ENCODE measurements around the gene ZBED2.

Gene ZBED2

DNA sequence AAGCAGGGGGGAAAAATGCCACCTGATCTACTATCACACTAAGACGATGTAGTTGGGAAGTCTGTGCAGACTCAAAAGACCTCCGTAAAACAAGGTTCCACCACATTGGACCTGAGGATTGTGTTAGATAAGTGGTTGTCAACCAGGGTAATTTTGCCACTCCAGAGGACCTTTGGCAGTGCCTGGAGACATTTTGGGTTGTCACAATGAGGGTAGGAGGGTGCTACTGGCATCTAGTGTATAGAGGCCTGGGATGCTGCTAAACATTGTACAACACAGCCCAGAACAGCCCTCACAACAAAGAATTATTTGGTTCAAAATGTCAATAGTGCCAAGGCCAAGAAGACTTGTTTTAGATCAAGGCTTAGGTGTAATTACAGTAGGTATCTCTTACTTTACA, 14.6 kb upstream of the ZBED2 start:
- Histone ChIP-seq H2AK5ac (ENCODE audit: low read length) (no peak overlapping the region), H4K91ac (ENCODE audit: low read depth, low read length) (no peak overlapping the region), H3K14ac (ENCODE audit: low read length) (no peak overlapping the region), H3K4me1 (ENCODE audit: control insufficient read depth in 1 of 2, insufficient read depth in 2 of 2, low read length in 2 of 2) (no peaks in the 10 kb centered on the region), H3K23ac (ENCODE audit: low read length) (no peak overlapping the region), H3K9me3 (ENCODE audit: insufficient read depth, low read depth, low read length) (no peaks in the 10 kb centered on the region), H3K4ac (ENCODE audit: low read depth, low read length) (no peak overlapping the region), H3K79me1 (ENCODE audit: low read length) (no peaks in the 10 kb centered on the region), H3K27me3 (ENCODE audit: insufficient read depth, low read length) (no peaks in the 10 kb centered on the region), H3K18ac (ENCODE audit: low read length) (no peak overlapping the region), H3K27ac (ENCODE audit: low read depth, low read length) (no peak overlapping the region), H2BK120ac (ENCODE audit: insufficient read depth, low read length, poor library complexity) (no peak overlapping the region), H4K8ac (ENCODE audit: low read depth, low read length) (no peak overlapping the region), H4K12ac (ENCODE audit: low read depth, low read length) (no peak overlapping the region), H3K9ac (ENCODE audit: low read length) (no peak overlapping the region), H2AFZ (ENCODE audit: insufficient read depth, low read length, poor library complexity) (no peak overlapping the region), H2BK5ac (ENCODE audit: low read depth, low read length, poor library complexity) (no peak overlapping the region), H3K79me2 (ENCODE audit: control insufficient read depth, insufficient read depth, low read length, poor library complexity) (no peaks in the 10 kb centered on the region), H3K4me2 (ENCODE audit: low read length) (no peak overlapping the region), H3K36me3 (ENCODE audit: control insufficient read depth in 1 of 2, insufficient read depth in 2 of 2, low read length in 2 of 2) (no peaks in the 10 kb centered on the region), H2BK12ac (ENCODE audit: low read length) (no peak overlapping the region), H3K4me3 (ENCODE audit: low read depth, low read length) (no peak overlapping the region)
- DNase-seq = no peak
- no CpG with 5 or more reads among the region's 2 CpGs for WGBS (ENCODE audit: extremely low coverage, insufficient coverage, insufficient read length)

GRCh38 chr3:111608383-111608782, 13.2 kb upstream of the ZBED2 start:
- H3K27me3 ChIP-seq (ENCODE audit: insufficient read depth, low read length) = no peaks in the 10 kb centered on the region
- no CpG with 5 or more reads among the region's 2 CpGs for WGBS (ENCODE audit: extremely low coverage, insufficient coverage, insufficient read length)

GRCh38 chr3:111607240-111607920, 12.2 kb upstream of the ZBED2 start:
- Histone ChIP-seq H3K27ac (ENCODE audit: low read depth, low read length) (no peak overlapping the region), H2BK120ac (ENCODE audit: insufficient read depth, low read length, poor library complexity) (no peak overlapping the region), H3K79me1 (ENCODE audit: low read length) (no peaks in the 10 kb centered on the region), H2BK12ac (ENCODE audit: low read length) (no peak overlapping the region), H3K36me3 (ENCODE audit: control insufficient read depth in 1 of 2, insufficient read depth in 2 of 2, low read length in 2 of 2) (no peaks in the 10 kb centered on the region), H2BK5ac (ENCODE audit: low read depth, low read length, poor library complexity) (no peak overlapping the region), H3K18ac (ENCODE audit: low read length) (no peak overlapping the region), H3K4ac (ENCODE audit: low read depth, low read length) (no peak overlapping the region), H4K8ac (ENCODE audit: low read depth, low read length) (no peak overlapping the region), H3K23ac (ENCODE audit: low read length) (no peak overlapping the region), H3K4me2 (ENCODE audit: low read length) (no peak overlapping the region), H3K9ac (ENCODE audit: low read length) (no peak overlapping the region), H4K12ac (ENCODE audit: low read depth, low read length) (no peak overlapping the region), H3K4me1 (ENCODE audit: control insufficient read depth in 1 of 2, insufficient read depth in 2 of 2, low read length in 2 of 2) (no peaks in the 10 kb centered on the region), H2AFZ (ENCODE audit: insufficient read depth, low read length, poor library complexity) (no peak overlapping the region), H4K91ac (ENCODE audit: low read depth, low read length) (no peak overlapping the region), H3K9me3 (ENCODE audit: insufficient read depth, low read depth, low read length) (no peaks in the 10 kb centered on the region), H3K4me3 (ENCODE audit: low read depth, low read length) (no peak overlapping the region), H3K14ac (ENCODE audit: low read length) (no peak overlapping the region), H3K27me3 (ENCODE audit: insufficient read depth, low read length) (no peaks in the 10 kb centered on the region), H2AK5ac (ENCODE audit: low read length) (no peak overlapping the region), H3K79me2 (ENCODE audit: control insufficient read depth, insufficient read depth, low read length, poor library complexity) (no peaks in the 10 kb centered on the region)
- DNase-seq = no peak
- WGBS (ENCODE audit: extremely low coverage, insufficient coverage, insufficient read length) = no CpG with 5 or more reads among the region's 3 CpGs

More at GRCh38 chr3:111608383-111608782, 13.2 kb upstream of the ZBED2 start:
- H3K36me3 ChIP-seq (ENCODE audit: control insufficient read depth in 1 of 2, insufficient read depth in 2 of 2, low read length in 2 of 2) = no peaks in the 10 kb centered on the region
- H4K8ac ChIP-seq (ENCODE audit: low read depth, low read length) = no peak overlapping the region
- no peaks in the 10 kb centered on the region for H3K4me1 ChIP-seq (ENCODE audit: control insufficient read depth in 1 of 2, insufficient read depth in 2 of 2, low read length in 2 of 2)
- no peak for DNase-seq
- H3K27ac ChIP-seq (ENCODE audit: low read depth, low read length) = no peak overlapping the region
- no peak overlapping the region for H3K4ac ChIP-seq (ENCODE audit: low read depth, low read length)
- H3K4me2 ChIP-seq (ENCODE audit: low read length) = no peak overlapping the region
- no peak overlapping the region for H2AFZ ChIP-seq (ENCODE audit: insufficient read depth, low read length, poor library complexity)
- H3K4me3 ChIP-seq (ENCODE audit: low read depth, low read length) = no peak overlapping the region
- no peak overlapping the region for H3K9ac ChIP-seq (ENCODE audit: low read length)
- H2BK5ac ChIP-seq (ENCODE audit: low read depth, low read length, poor library complexity) = no peak overlapping the region
- no peaks in the 10 kb centered on the region for H3K79me1 ChIP-seq (ENCODE audit: low read length)
- H3K18ac ChIP-seq (ENCODE audit: low read length) = no peak overlapping the region
- no peak overlapping the region for H2BK12ac ChIP-seq (ENCODE audit: low read length)
- no peaks in the 10 kb centered on the region for H3K79me2 ChIP-seq (ENCODE audit: control insufficient read depth, insufficient read depth, low read length, poor library complexity)
- no peak overlapping the region for H2BK120ac ChIP-seq (ENCODE audit: insufficient read depth, low read length, poor library complexity)
- no peak overlapping the region for H3K14ac ChIP-seq (ENCODE audit: low read length)
- no peak overlapping the region for H3K23ac ChIP-seq (ENCODE audit: low read length)
- H3K9me3 ChIP-seq (ENCODE audit: insufficient read depth, low read depth, low read length) = no peaks in the 10 kb centered on the region
- no peak overlapping the region for H2AK5ac ChIP-seq (ENCODE audit: low read length)
- H4K91ac ChIP-seq (ENCODE audit: low read depth, low read length) = no peak overlapping the region
- H4K12ac ChIP-seq (ENCODE audit: low read depth, low read length) = no peak overlapping the region

DNA sequence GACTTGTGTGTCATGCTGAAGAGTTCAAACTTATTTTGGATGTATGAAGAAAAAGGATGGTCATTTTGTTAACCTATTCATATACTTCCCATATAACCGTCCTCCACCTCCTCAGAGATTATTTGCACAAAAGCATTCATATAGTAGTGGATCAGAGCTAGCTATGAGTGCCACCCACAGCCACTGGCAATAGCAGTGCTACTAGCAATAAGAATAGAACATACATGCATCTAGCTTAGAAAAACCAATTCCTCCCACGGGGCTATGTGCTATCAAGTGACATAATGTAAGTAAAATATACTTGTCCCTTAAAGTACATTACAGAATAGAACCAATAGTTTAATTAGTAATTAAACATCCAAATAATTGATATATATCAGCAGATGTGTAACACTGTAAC, 10.3 kb upstream of the ZBED2 start:
- H3K18ac ChIP-seq (ENCODE audit: low read length) = no peak overlapping the region
- H3K79me1 ChIP-seq (ENCODE audit: low read length) = no peaks in the 10 kb centered on the region
- H3K23ac ChIP-seq (ENCODE audit: low read length) = no peak overlapping the region
- no peak overlapping the region for H4K8ac ChIP-seq (ENCODE audit: low read depth, low read length)
- H3K4ac ChIP-seq (ENCODE audit: low read depth, low read length) = no peak overlapping the region
- H2BK120ac ChIP-seq (ENCODE audit: insufficient read depth, low read length, poor library complexity) = no peak overlapping the region
- H3K4me1 ChIP-seq (ENCODE audit: control insufficient read depth in 1 of 2, insufficient read depth in 2 of 2, low read length in 2 of 2) = no peaks in the 10 kb centered on the region
- no peak overlapping the region for H2AK5ac ChIP-seq (ENCODE audit: low read length)
- no peak overlapping the region for H3K4me2 ChIP-seq (ENCODE audit: low read length)
- H3K9me3 ChIP-seq (ENCODE audit: insufficient read depth, low read depth, low read length) = no peaks in the 10 kb centered on the region
- no peak overlapping the region for H3K27ac ChIP-seq (ENCODE audit: low read depth, low read length)
- H2AFZ ChIP-seq (ENCODE audit: insufficient read depth, low read length, poor library complexity) = no peak overlapping the region
- no peak for DNase-seq
- H3K4me3 ChIP-seq (ENCODE audit: low read depth, low read length) = no peak overlapping the region
- H3K27me3 ChIP-seq (ENCODE audit: insufficient read depth, low read length) = no peaks in the 10 kb centered on the region
- no peak overlapping the region for H2BK5ac ChIP-seq (ENCODE audit: low read depth, low read length, poor library complexity)
- H4K91ac ChIP-seq (ENCODE audit: low read depth, low read length) = no peak overlapping the region
- no CpG with 5 or more reads among the region's 2 CpGs for WGBS (ENCODE audit: extremely low coverage, insufficient coverage, insufficient read length)
- no peaks in the 10 kb centered on the region for H3K79me2 ChIP-seq (ENCODE audit: control insufficient read depth, insufficient read depth, low read length, poor library complexity)
- no peak overlapping the region for H4K12ac ChIP-seq (ENCODE audit: low read depth, low read length)
- H3K14ac ChIP-seq (ENCODE audit: low read length) = no peak overlapping the region
- no peak overlapping the region for H3K9ac ChIP-seq (ENCODE audit: low read length)
- H2BK12ac ChIP-seq (ENCODE audit: low read length) = no peak overlapping the region
- H3K36me3 ChIP-seq (ENCODE audit: control insufficient read depth in 1 of 2, insufficient read depth in 2 of 2, low read length in 2 of 2) = no peaks in the 10 kb centered on the region

All from trophoblast cell (in vitro differentiated cells and primary cell).